DMS114 treated with DMSO at 0.1 percent for 48 hours (cell line): ENCODE results near the gene ELL2.
"Not testable (repeated sequence)": the region's sequence is repeated elsewhere in the genome, so short reads cannot be mapped to it uniquely, and the experiment has no call there.

Source experiments
- DNase-seq: peaks from one replicate; lab custom pipeline; 2025; ENCODE audit not compliant: unreplicated experiment; lab: John Stamatoyannopoulos, UW

ELL2 gene

GRCh38 chr5:95841914-95842812, 119.5 kb downstream of the ELL2 start:
- DNase-seq: no peak

GRCh38 chr5:95840956-95841705, 120.5 kb downstream of the ELL2 start:
- DNase-seq: no peak

- no peak for DNase-seq
Observed at GRCh38 chr5:95839658-95840057, 122.0 kb downstream of the ELL2 start.

- DNase-seq: no peak
Observed at GRCh38 chr5:95838556-95838955, 123.1 kb downstream of the ELL2 start.

- DNase-seq: no peak
Observed at GRCh38 chr5:95838001-95838520, 123.6 kb downstream of the ELL2 start.

GRCh38 chr5:95837492-95837891, 124.2 kb downstream of the ELL2 start:
- DNase-seq: no peak

GRCh38 chr5:95836971-95837370, 124.7 kb downstream of the ELL2 start:
- DNase-seq: not testable (repeated sequence)

- no peak for DNase-seq
Observed at GRCh38 chr5:95836544-95836943, 125.1 kb downstream of the ELL2 start.

GRCh38 chr5:95835682-95836385, 125.8 kb downstream of the ELL2 start:
- no peak for DNase-seq
